GM23338 (cell line): ENCODE results near the gene NEUROD1. TPM values are rescaled to one million over a fixed set of nuclear protein-coding genes. Genes with fewer than 3 reads are reported as not detected.
"Not testable (repeated sequence)": the region's sequence is repeated elsewhere in the genome, so short reads cannot be mapped to it uniquely, and the experiment has no call there.

ENCODE experiments used
- ATAC-seq: fragments of 200-7000 bp; cut with Tn5 transposase; 3 replicates; pipeline ENCODE4 v1.9.1; 2020
- DNase-seq: peaks from one replicate; pipeline ENCODE4 v3.0.0-alpha.2; 2015; ENCODE audit warnings: low spot score
- H2AFZ ChIP-seq: fragments of 200-600 bp; sonication (generic); 2 replicates; pipeline ENCODE4 v1.8.0; 2016; ENCODE audit warnings: antibody characterized with exemption, mild to moderate bottlenecking, moderate library complexity
- H3F3A ChIP-seq: fragments of 200-600 bp; sonication (generic); replicated peaks from 2 replicates; pipeline ENCODE4 v1.8.0; 2017; ENCODE audit warnings: antibody characterized with exemption, mixed run types, low read depth
- H3K27ac ChIP-seq: fragments of 200-600 bp; sonication (generic); 2 replicates; pipeline ENCODE4 v1.6.1; 2016; ENCODE audit warnings: low read depth
- H3K27me3 ChIP-seq: fragments of 200-600 bp; sonication (generic); 2 replicates; pipeline ENCODE4 v1.8.0; 2016; ENCODE audit warnings: mild to moderate bottlenecking, mixed run types, moderate library complexity; ENCODE audit not compliant: insufficient read depth
- H3K36me3 ChIP-seq: fragments of 200-600 bp; sonication (generic); 2 replicates; pipeline ENCODE4 v1.8.0; 2016; ENCODE audit warnings: mild to moderate bottlenecking; ENCODE audit not compliant: insufficient read depth
- H3K4me1 ChIP-seq: fragments of 200-600 bp; sonication (generic); 2 replicates; pipeline ENCODE4 v1.8.0; 2016; ENCODE audit warnings: mild to moderate bottlenecking, moderate library complexity; ENCODE audit not compliant: insufficient read depth
- H3K4me2 ChIP-seq: fragments of 200-600 bp; sonication (generic); 2 replicates; pipeline ENCODE4 v1.7.1; 2017; ENCODE audit warnings: mixed run types
- H3K4me3 ChIP-seq: fragments of 200-600 bp; sonication (generic); 2 replicates; pipeline ENCODE4 v1.6.1; 2016; ENCODE audit warnings: mixed run types
- H3K79me2 ChIP-seq: fragments of 200-600 bp; sonication (generic); replicated peaks from 2 replicates; pipeline ENCODE4 v1.8.0; 2017; ENCODE audit warnings: mild to moderate bottlenecking; ENCODE audit not compliant: insufficient read depth
- H3K9me2 ChIP-seq: fragments of 200-600 bp; sonication (generic); 2 replicates; pipeline ENCODE4 v1.8.0; 2017; ENCODE audit not compliant: insufficient read depth
- H4K20me1 ChIP-seq: fragments of 200-600 bp; sonication (generic); replicated peaks from 2 replicates; pipeline ENCODE4 v1.8.0; 2017; ENCODE audit warnings: mild to moderate bottlenecking; ENCODE audit not compliant: insufficient read depth
- H3K27ac Mint-ChIP-seq: 2 replicates; pipeline ENCODE4 v1.8.0; 2020; ENCODE audit warnings: inconsistent platforms, mild to moderate bottlenecking, moderate library complexity, mixed read lengths
- H3K27me3 Mint-ChIP-seq: 3 replicates; pipeline ENCODE4 v1.8.0; 2022; ENCODE audit warnings: low read depth, mild to moderate bottlenecking, moderate library complexity, mixed read lengths, inconsistent platforms; ENCODE audit not compliant: insufficient read depth, poor library complexity
- H3K36me3 Mint-ChIP-seq: 3 replicates; pipeline ENCODE4 v1.8.0; 2021; ENCODE audit warnings: low read depth, mild to moderate bottlenecking, inconsistent platforms, moderate library complexity, mixed read lengths
- H3K4me1 Mint-ChIP-seq: 3 replicates; pipeline ENCODE4 v1.8.0; 2020; ENCODE audit warnings: mild to moderate bottlenecking, inconsistent platforms, mixed read lengths
- H3K4me3 Mint-ChIP-seq: 3 replicates; pipeline ENCODE4 v1.8.0; 2021; ENCODE audit warnings: moderate library complexity, mild to moderate bottlenecking, inconsistent platforms, mixed read lengths
- H3K9me3 Mint-ChIP-seq: 3 replicates; pipeline ENCODE4 v1.8.0; 2020; ENCODE audit warnings: moderate library complexity, mild to moderate bottlenecking, inconsistent platforms, mixed read lengths
- CREB1 ChIP-seq: fragments of 250-450 bp; sonication (Bioruptor Pico); IDR thresholded peaks from 2 replicates; pipeline ENCODE4 v1.5.0; 2020; ENCODE audit warnings: low read depth, mild to moderate bottlenecking, moderate library complexity
- CTCF ChIP-seq, 2 experiments: fragments of 200-600 bp in 1 of 2; sonication (generic) in 1 of 2; conservative IDR thresholded peaks; 2 replicates each; pipeline versions ENCODE4 v1.5.1 to v1.6.1; 2016 to 2017; ENCODE audit warnings: antibody characterized with exemption in 2 of 2, low read depth in 2 of 2, mild to moderate bottlenecking in 2 of 2, moderate library complexity in 1 of 2
- EZH2 ChIP-seq: fragments of 200-600 bp; sonication (generic); IDR thresholded peaks from one replicate; pipeline ENCODE4 v1.8.0; 2017; ENCODE audit warnings: antibody characterized with exemption, mild to moderate bottlenecking, low read depth; ENCODE audit not compliant: unreplicated experiment
- EZH2phosphoT487 ChIP-seq: fragments of 200-600 bp; sonication (generic); IDR thresholded peaks from one replicate; pipeline ENCODE4 v1.8.1; 2018; ENCODE audit warnings: antibody characterized with exemption; ENCODE audit not compliant: unreplicated experiment
- NANOG ChIP-seq: IDR thresholded peaks from 2 replicates; pipeline ENCODE4 v1.6.1; 2016; ENCODE audit warnings: antibody characterized with exemption, borderline replicate concordance
- REST ChIP-seq: IDR thresholded peaks from one replicate; pipeline ENCODE4 v1.6.1; 2018; ENCODE audit warnings: antibody characterized with exemption; ENCODE audit not compliant: unreplicated experiment
- ZNF114 ChIP-seq: fragments of 250-450 bp; sonication (Bioruptor Pico); IDR thresholded peaks from 2 replicates; pipeline ENCODE4 v1.5.0; 2020; ENCODE audit warnings: mild to moderate bottlenecking, moderate library complexity
- polyA plus RNA-seq: library from polyadenylated mRNA; unstranded; fragments of >200 nt; fragmentation: Nextera tagmentation; extraction: Ambion mirVana; gene quantifications from 2 replicates; pipeline ENCODE4 v1.2.1, GENCODE V29; 2016
- total RNA-seq: library from RNA; depleted of rRNA; stranded (reverse); fragments of >200 nt; shearing (Covaris generic); gene quantifications from 2 replicates; pipeline ENCODE4 v1.2.3, GENCODE V29; 2014

NEUROD1 gene
- total and polyA plus RNA-seq, 2 experiments from 2014 or later: not detected

GRCh38 chr2:181723731-181724130, 43.4 kb upstream of the NEUROD1 start (continued):
- TF ChIP-seq REST (no peak), ZNF114 (CRISPR knock-in tag) (no peak), CTCF (conservative IDR thresholded peaks at IDR 0.05; ENCODE audit: low read depth in 2 of 2) (no peak), EZH2 (no peak), CREB1 (no peak), NANOG (no peak)

- DNase-seq (peak; percentile 87), ATAC-seq (peak; percentile 80)
- Histone ChIP-seq H3K4me2 (no peak overlapping the region), H3K27me3 (no peaks in the 10 kb centered on the region), H3K27ac (no peak overlapping the region), H3K4me1 (no peaks in the 10 kb centered on the region), H3K4me3 (no peak overlapping the region), H3F3A (no peaks in the 10 kb centered on the region), H4K20me1 (no peaks in the 10 kb centered on the region), H2AFZ (no peak overlapping the region), H3K79me2 (no peaks in the 10 kb centered on the region), H3K36me3 (no peaks in the 10 kb centered on the region), H3K9me2 (no peaks in the 10 kb centered on the region)
- Mint-ChIP-seq H3K9me3 (no peaks in the 10 kb centered on the region), H3K36me3 (no peaks in the 10 kb centered on the region), H3K27me3 (no peaks in the 10 kb centered on the region), H3K27ac (no peak overlapping the region), H3K4me1 (no peaks in the 10 kb centered on the region), H3K4me3 (no peak overlapping the region)
- TF ChIP-seq EZH2phosphoT487: no peak
- peak; percentile 89 to 92 for TF ChIP-seq CTCF (conservative IDR thresholded peaks at IDR 0.05; ENCODE audit: low read depth in 2 of 2)
Measured at GRCh38 chr2:181715033-181715630, 34.8 kb upstream of the NEUROD1 start.

DNA sequence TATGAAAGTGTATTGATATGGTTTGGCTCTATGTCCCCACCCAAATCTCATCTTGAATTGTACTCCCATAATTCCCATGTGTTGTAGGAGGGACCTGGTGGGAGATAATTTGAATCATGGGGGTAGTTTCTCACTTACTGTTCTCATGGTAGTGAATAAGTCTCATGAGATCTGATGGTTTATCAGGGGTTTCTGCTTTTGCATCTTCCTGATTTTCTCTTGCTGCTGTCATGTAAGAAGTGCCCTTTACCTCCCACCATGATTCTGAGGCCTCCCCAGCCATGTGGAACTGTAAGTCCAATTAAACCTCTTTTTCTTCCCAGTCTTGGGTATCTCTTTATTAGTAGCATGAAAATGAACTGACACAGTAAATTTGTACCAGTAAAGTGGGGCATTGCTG, 30.7 kb upstream of the NEUROD1 start:
- H3F3A ChIP-seq, H3K9me2 ChIP-seq, H3K27me3 Mint-ChIP-seq, H2AFZ ChIP-seq, H3K4me2 ChIP-seq, H3K9me3 Mint-ChIP-seq, H3K27me3 ChIP-seq, H3K4me1 Mint-ChIP-seq, H4K20me1 ChIP-seq, DNase-seq, H3K4me1 ChIP-seq, H3K36me3 Mint-ChIP-seq, H3K79me2 ChIP-seq, H3K4me3 Mint-ChIP-seq, H3K4me3 ChIP-seq, H3K27ac ChIP-seq, H3K27ac Mint-ChIP-seq, ATAC-seq, H3K36me3 ChIP-seq: not testable (repeated sequence)

DNA sequence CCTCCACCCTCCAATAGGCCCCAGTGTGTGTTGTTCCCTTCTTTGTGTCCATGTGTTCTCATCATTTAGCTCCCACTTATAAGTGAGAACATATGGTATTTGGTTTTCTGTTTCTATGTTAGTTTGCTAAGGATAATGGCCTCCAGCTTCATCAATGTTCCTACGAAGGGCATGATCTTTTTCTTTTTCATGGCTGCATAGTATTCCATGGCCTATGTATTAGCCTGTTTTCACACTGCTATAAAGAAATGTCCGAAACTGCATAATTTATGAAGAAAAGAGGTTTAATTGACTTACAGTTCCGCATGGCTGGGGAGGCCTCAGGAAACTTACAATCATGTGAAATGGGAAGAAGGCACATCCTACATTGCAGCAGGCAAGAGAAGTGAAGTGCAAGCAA, 22.2 kb upstream of the NEUROD1 start:
- H3K36me3 Mint-ChIP-seq: peaks cover 25% of the 10 kb centered on the region
- not testable (repeated sequence) for H3K4me3 Mint-ChIP-seq, H3K4me3 ChIP-seq, ATAC-seq, H3K4me1 ChIP-seq, H3K27me3 ChIP-seq, H3F3A ChIP-seq, H4K20me1 ChIP-seq, H3K27ac ChIP-seq, H3K4me1 Mint-ChIP-seq, H3K36me3 ChIP-seq, H3K27me3 Mint-ChIP-seq, H3K4me2 ChIP-seq, H3K79me2 ChIP-seq, H3K27ac Mint-ChIP-seq, H3K9me2 ChIP-seq, DNase-seq, H2AFZ ChIP-seq
- H3K9me3 Mint-ChIP-seq: peaks cover 28% of the 10 kb centered on the region
